Stimulated activated CD4-positive, alpha-beta T cell treated with anti-CD3 and anti-CD28 coated beads, TNF-alpha, amount 100 ng/mL, for 48 hours (primary cell): ENCODE results near the gene KL.

ENCODE experiments used
- DNase-seq, 3 donors: peaks; one replicate each; pipeline ENCODE4 v3.0.0-alpha.2; 2020; ENCODE audit warnings: low read depth in 3 of 3

Gene KL

GRCh38 chr13:33004511-33004910 is 11.7 kb upstream of the KL start:
- DNase-seq: no peak

- no peak for DNase-seq
Observed at GRCh38 chr13:33006134-33006533, 10.1 kb upstream of the KL start.

DNA sequence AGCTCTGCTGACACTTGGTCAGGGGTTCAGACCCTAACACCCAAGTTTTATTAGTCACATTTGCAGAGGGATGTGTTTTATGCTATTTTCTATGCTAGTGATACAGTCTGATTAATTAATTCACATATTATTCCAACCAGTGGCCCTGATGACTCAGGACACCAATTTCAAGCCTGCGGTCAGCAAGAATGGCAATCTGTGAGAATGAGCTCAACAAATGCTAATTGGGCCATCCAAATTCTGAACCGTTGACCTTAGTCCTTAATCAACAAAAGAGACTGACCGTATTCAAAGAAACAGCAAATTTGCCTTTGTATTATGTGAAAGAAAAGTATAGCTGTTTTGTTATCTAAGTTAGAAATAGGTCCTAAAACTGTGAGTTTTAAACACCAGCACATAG is 9.6 kb upstream of the KL start:
- DNase-seq: no peak

DNA sequence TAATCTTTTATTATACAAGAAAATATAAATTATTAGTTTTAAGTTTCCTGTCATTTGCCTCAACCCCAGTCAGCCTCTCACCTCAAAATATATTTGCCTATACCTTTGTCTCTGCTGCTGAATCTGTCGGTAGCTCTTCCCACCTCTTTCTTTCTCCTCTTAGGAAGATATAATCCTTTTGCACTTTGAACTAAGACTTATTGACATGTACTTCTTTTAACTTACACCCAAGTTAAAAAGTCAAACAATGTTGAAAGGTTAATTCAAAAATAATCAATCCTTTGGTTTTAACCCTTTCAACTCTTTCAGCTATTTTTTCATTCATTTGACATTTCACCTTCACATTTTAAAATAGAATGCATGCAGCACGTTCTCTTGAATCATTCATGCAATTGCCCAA is 9.0 kb upstream of the KL start:
- DNase-seq: no peak

GRCh38 chr13:33007950-33008349 is 8.3 kb upstream of the KL start:
- no peak for DNase-seq

DNA sequence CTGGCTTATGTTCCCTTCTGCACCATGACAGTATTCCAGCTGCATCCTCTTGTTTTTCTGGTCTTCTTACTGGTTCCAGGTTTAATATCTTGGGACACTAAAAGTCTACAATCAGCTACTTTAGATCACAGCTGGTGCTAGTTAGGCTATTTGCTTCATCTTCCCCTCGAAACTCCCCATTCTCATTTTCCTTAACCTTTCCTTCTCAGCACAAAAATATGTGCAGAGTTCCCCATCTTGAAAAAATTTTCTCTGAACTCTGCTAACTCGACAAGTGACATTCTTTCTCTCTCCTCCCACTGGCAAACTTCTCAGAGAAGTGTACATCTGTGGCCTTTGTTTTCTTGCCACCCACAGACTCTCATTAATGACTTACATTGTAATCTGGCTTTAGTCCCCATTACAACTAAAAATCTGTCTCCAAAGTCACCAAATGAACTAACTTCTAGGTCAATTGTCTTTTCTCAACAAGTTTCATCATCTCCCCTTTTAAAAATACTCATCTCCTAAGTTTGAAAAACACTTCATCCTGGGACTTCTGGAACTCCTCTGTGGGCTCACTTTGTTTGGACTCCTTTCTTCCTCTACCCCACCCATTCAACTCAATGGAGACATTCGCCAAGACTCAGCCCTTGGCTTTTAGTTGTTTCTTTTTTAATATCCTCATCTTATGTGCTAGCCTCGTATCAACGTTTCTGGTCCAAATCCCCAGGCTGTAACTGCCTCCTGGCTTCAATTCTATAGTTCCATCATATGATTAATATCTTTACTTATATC is 7.1 kb upstream of the KL start:
- DNase-seq: no peak

DNA sequence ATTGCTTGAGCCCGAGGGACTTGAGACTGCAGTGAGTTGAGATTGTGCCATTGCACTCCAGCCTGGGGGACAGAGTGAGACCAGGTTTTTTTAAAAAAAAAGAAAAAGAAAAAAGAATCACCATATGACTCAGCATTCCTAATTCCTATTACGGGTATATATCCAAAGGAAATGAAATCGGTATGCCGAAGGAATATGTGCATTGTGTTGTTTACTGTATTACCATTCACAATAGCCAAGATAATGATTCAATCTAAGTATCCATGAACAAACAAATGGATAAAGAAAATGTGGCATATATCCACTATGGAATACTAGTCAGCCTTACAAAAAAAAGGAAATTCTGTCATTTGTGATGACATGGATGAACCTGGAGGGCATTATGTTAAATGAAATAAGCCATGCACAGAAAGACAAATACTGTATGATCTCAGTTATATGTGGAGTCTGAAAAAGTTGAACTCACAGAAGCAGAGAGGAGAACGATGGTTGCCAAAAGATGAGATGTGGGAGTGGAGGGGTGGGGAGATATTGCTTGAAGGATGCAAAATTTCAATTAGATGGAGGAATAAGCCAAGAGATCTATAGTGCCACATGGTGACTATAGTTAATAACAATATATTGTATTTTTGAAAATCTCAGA is 4.3 kb upstream of the KL start:
- no peak for DNase-seq

GRCh38 chr13:33014291-33014690 is 1.9 kb upstream of the KL start:
- no peak for DNase-seq

DNA sequence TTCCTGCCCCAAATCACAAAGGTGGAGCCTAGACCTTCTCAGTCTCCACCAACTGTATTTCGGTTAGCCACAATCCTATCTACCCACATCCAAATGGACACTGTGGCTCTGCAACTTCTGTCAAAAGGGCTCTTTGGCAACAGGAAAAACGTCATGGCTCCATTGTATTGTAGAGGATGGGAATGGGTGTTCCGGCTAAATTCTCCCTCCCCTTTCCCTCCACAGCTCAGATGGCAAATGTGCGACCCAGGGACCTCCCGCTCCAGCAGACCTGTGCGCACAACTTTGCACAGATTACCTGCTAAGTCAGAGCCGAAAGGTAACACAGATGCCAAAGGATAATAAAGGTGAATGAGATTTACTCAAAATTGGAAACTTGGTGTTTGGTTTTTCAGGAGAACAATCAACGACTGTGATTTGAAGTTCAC is 968 bp upstream of the KL start:
- DNase-seq: no peak

- no peak for DNase-seq
Observed at GRCh38 chr13:33015791-33016323, 366 bp upstream of the KL start.

DNA sequence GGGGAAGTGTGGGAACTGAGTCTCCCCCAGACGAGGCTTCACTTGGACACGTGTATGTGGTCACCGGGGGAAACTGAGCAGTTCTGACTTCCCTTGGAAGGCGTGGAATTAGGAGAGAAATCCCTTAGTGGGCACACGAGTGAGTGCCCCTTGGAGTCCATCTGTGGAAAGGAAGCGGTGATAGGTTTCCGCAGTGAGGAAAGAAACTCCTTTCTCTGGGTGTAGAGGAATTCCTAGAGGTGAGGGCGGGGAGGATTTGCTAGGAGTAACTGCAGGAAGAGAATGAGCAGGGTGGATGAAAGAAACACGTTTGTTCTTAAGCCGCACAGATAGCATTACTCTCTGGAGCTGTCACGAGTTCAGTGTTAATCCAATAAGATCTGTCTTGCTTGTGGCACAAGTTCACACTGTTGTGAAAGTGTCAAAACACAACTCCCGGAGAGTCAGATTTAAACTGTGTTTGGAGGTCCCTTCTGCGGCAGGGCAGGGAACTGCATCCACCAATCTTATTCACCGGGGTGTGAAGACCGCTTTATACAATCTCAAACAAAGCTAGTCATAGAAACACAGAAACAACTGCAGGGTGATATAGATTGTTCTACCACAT is 1.2 kb downstream of the KL start:
- peak in 1 of 3 donors; percentile 33 for DNase-seq

DNA sequence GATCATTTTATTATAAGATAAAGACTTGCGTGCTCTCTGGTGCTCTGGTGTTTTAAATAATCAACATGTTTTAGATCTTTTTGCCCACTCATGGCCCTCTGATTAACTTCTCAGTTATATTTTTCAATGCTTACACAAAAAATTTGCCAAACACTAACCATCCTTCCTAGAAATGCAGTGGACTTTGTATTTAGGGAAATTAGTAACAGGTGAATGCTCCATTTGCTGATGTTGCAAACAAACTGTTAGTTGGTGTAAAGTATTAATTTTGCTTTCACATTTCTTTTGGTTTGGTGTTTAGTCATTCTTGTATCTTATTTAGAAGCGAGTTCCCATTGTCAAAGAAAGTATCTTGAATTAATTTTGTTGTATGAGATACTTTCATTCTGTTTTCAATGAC is 2.7 kb downstream of the KL start:
- no peak for DNase-seq

DNA sequence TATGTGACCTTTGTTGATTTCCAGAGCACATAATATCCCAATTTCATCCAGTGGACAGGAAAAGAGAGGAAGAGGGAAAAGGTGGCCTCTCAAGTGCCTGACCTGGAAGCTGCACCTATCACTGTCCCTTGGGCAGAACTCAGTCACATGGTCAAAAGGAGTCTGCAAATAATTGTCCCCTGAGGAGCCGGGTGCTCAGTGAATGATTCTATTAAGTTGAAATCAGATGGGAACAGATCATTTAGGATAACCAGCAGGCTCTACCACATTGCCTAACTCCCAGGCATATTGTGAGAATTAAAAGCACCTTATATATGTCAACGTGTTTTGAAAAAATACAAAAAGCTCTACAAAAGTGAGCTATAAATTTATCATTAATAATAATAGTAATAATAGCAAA is 6.8 kb downstream of the KL start:
- no peak for DNase-seq

DNA sequence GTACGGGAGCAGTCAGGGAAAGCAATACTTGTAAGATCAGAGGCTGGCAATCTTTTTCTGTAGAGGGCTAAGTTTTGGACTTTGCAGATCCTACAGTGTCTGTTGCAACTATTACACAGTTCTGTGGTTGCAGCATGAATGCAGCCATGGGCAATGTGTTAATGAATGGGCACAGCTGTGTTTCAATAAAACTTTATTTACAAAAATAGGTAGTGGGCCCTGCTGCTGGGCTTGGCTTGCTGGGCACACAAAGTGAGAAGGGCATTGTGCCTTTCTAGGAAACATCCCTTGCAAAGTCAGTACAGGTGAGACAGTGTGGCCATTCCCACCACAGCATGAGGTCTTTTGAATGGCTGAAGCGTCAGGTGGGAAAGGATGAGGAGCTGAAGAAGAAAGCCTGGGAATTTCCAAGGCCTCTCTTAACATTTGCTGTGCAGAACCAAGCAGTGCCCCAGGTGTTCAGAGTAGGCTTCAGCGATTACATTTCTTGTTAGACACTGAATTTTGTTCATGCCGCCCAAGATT is 9.1 kb downstream of the KL start:
- no peak for DNase-seq

DNA sequence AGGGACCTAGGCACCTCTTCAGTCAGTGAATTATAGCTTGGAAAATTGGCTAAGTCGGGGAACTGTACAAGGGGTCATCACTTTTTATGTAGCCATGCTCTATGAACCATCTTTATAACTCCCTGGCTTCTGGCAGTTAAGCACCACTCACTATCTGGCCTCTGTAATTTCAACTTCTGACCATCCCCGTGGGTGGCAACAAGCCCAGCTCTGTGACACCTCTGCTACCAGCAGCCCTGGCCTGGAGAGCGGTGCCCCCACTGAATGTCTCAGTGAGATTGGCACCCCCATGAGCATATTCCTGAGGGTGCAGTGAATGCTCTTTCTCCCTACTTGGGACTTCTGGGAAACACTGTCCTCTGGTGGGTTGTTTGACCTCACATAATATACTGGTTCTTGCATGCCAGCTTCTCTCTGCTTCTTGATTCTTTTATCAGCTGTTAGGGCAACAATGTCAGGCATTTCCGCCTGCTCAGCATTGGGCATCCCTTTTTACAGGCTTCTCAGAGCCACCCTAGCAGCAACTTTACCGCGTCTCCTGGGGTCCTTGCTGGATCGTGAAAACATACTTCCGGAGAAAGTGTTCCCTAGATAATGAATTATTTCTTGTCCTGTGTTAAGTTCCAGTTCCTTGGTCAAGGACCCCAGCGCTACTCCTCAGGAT is 10.4 kb downstream of the KL start:
- DNase-seq: no peak

DNA sequence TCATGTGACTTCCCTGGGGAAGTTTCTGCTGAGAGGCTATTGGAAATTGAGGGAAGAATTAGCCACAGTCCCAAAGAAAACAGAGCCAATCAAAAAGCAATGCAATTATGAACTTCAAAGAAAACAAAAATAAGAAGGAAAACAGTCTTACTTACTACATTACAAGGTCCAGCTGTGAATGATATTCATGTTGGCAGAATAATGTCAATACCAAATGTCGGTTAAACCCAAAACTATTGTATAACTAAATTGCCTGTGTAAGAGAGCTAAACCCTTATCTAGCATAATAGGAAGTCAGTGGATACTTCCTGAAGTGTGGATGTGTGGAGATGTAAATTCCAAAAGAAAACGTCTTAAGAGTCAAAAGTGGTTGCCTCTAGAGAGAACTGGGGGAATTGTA is 12.4 kb downstream of the KL start:
- DNase-seq: no peak

DNA sequence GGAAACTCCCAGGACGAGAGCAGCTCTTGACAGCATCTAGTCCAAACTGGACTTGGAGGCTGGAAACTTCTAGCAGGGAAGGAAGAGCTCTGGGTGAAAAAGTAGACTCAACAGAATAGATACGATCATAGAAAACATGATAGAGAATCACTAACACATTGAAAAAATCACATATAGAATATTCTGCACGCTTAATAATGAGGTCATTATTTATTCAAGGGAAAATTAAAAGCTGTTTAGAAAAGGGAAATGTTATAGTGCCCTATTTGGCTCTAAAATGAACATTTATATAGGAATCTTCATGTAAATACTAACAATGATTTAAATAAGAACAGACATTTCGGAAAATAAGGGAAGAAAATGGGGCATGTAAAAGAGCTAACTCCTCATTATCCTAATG is 15.1 kb downstream of the KL start:
- no peak for DNase-seq

DNA sequence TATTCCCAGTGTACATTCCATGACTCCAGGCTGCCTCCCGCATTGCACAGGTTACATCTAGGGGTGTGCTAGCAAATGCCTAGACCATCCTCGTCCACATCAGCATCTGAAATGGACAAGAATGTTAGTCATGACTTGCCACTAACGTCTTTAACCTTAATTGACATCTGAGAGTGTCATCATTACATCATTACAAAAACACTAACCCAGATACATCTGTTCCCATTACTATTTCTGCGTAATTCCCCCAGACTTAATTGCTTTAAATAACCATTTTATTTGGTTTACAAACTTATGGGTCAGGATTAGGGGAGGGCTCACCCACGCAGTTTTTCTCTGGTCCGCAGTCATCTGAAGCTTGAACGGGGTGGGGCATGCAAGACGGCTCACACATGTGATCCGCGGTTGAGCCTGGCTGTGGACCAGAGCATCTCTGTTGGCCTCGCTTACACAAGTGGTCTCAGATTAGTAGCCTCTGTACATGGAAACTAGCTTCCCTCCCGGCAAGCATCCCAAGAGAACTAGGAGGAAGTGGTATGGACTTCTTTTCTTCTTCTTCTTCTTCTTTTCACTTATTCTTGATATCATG is 15.9 kb downstream of the KL start:
- no peak for DNase-seq

DNA sequence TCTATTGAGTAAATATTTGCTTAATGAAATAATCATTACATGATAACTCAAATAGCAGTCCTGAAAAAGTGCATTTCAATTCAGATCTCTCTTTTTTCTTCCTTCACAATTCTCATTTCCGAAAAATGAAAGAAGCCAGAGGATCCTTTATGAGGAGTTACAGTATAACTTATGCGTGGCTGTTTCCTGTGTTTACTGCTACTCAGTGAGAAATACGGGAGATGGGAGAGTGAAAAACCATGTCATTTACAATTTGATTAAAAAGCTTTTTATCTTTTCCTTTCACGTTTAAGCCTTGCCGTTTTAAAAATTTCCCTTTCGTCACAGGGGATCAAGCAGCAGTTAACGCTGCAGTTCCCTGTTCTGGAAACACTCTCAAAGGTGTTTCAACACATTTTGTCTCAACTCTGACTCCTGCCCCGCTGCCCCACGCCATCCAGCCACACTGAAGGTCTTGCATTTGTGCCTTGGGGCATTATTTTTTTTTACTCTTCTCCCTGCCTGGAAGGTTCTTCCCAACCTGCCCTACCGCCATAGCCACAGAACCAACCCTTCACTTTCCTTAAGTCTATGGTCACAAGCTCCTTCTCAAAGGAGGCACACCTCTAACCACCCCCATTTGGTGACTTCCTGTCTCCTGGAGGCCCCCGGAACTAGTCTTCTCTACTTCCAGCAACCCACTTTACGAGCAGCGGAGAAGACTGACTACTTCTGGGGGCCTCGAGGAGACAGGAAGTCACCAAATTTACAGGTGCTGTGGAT is 17.0 kb downstream of the KL start:
- no peak for DNase-seq

GRCh38 chr13:33033986-33034385 is 17.8 kb downstream of the KL start:
- DNase-seq: no peak

DNA sequence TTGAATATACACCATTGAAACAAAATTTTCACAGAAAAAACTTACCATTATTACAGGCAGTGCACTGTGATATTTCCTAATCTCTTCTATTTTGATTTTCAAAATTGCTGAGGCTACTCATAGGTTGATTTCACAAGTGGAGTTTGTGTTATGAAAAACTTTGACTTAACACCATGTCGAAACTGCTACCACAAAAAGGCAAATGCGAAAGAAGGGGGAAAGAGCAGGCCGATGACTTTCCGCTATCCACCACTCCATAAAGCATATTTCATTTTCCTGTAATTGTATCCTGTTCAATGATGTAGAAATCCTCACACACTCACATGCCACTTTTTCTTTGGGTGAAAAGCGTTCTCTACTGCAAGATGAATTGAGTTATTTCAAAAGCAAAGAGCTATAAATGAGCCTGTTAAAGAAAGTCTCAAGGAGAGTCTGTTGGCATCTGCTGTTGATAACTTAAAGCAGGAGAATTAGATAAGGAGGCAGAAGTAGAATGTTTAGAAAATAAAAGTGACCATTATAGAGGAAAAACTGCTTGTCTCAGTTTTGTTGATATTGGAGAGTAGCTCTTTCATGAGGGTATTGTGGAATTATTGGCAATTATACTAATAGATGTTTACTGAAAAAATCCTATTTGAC is 18.8 kb downstream of the KL start:
- no peak for DNase-seq
